ENCODE measurements around the gene PLEKHH1. TPM values are rescaled to one million over a fixed set of nuclear protein-coding genes. Genes with fewer than 3 reads are reported as not detected.

Gene PLEKHH1
- total RNA-seq, result 1 to 10 TPM; 2.3 to 5.3 TPM

- Histone ChIP-seq H3K27ac (peak within 1 kb of the TSS; percentile 52 to 62), H3K27me3 (no peaks in the 10 kb centered on the region), H3K36me3 (no peaks in the 10 kb centered on the region), H3K4me3 (peak within 1 kb of the TSS; percentile 71 to 75), H3K4me1 (peaks cover 0 to 13% of the 10 kb centered on the region in 2 donors), H3K9me3 (no peaks in the 10 kb centered on the region)
- peak; percentile 68 for DNase-seq (ENCODE audit: low spot score)
- TF ChIP-seq, protein P1, sequence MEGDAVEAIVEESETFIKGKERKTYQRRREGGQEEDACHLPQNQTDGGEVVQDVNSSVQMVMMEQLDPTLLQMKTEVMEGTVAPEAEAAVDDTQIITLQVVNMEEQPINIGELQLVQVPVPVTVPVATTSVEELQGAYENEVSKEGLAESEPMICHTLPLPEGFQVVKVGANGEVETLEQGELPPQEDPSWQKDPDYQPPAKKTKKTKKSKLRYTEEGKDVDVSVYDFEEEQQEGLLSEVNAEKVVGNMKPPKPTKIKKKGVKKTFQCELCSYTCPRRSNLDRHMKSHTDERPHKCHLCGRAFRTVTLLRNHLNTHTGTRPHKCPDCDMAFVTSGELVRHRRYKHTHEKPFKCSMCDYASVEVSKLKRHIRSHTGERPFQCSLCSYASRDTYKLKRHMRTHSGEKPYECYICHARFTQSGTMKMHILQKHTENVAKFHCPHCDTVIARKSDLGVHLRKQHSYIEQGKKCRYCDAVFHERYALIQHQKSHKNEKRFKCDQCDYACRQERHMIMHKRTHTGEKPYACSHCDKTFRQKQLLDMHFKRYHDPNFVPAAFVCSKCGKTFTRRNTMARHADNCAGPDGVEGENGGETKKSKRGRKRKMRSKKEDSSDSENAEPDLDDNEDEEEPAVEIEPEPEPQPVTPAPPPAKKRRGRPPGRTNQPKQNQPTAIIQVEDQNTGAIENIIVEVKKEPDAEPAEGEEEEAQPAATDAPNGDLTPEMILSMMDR (IDR thresholded peaks at IDR 0.05), result no peak
Measured at GRCh38 chr14:67532998-67533753, at the start of gene PLEKHH1. PLEKHH1 (plus strand) TSS chr14:67533290; CDS start chr14:67541868, 8,578 bp downstream.

DNA sequence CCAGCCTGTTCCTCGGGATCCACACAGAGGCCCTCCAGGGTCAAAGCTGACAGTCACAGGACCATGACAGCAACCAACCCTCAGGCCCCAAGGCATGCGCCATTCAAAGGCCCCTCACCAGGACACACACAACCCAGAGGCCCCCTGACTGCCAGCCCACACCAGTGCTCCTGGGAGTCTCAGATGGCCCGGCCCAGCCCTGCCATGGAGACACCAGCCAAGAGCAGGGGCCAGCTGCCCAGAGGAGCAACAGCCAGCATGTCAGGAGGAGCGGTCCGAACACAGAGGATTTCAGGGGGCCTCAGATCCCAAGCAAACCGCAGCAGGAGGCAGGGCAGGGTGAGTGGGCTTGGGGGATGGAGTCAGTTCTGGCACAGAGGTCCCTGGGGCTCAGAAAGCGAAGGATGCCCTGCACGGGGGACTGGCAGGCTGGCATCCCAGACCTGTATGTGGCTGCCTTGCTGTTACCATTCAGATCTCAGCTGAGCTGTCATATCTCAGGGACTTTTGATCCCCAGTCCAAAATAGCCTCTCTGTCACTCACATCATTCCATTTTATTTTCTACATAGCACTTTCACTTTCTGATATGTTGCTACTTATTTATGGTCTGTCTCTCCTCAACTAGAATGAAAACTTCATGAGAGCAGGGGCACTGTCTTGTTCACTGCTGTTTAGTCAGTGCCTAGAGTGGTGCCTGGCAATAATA, 49.4 kb upstream of the PLEKHH1 start:
- H3K4me3 ChIP-seq, result no peak overlapping the region
- TF ChIP-seq, protein P1 (IDR thresholded peaks at IDR 0.05), result no peak
- DNase-seq (ENCODE audit: low spot score), result no peak
- H3K4me1 ChIP-seq, result peaks cover 0 to 39% of the 10 kb centered on the region in 2 donors
- H3K27ac ChIP-seq, result peak overlapping the region; percentile 76 to 81
- no peaks in the 10 kb centered on the region for H3K9me3 ChIP-seq
- H3K36me3 ChIP-seq, result no peaks in the 10 kb centered on the region
- no peaks in the 10 kb centered on the region for H3K27me3 ChIP-seq

- Histone ChIP-seq H3K4me1 (peaks cover 0 to 44% of the 10 kb centered on the region in 2 donors), H3K27ac (peak overlapping the region in 1 of 2 donors; percentile 51), H3K9me3 (no peaks in the 10 kb centered on the region), H3K27me3 (no peaks in the 10 kb centered on the region), H3K36me3 (no peaks in the 10 kb centered on the region), H3K4me3 (no peak overlapping the region)
- TF ChIP-seq, protein P1 (IDR thresholded peaks at IDR 0.05), result no peak
- no peak for DNase-seq (ENCODE audit: low spot score)
Measured at GRCh38 chr14:67485501-67486095, 47.5 kb upstream of the PLEKHH1 start.

DNA sequence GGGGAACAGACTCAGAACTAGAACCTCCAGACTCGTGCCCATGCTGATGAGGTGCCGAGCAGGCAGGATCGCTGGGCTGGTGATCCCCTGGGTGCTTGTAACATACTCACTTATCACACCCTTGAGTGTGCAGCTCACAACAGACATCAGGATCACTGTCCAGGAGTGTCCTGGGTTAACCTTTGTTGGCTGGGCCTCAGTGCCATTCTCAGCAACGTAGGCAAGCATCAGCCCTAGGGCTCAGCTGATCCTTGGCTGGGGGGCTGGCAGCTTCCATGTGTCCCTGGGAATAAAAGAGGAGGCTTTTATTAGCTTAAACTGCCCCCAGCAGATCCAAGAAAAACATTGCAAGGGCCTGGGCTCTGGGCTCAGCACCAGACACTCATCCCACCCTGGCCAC, 46.2 kb upstream of the PLEKHH1 start:
- Histone ChIP-seq H3K27me3 (no peaks in the 10 kb centered on the region), H3K4me1 (peaks cover 0 to 44% of the 10 kb centered on the region in 2 donors), H3K36me3 (no peaks in the 10 kb centered on the region), H3K4me3 (no peak overlapping the region), H3K27ac (peak overlapping the region; percentile 60 to 67), H3K9me3 (no peaks in the 10 kb centered on the region)
- TF ChIP-seq, protein P1 (IDR thresholded peaks at IDR 0.05), result peak in 1 of 2 donors; percentile 42
- no peak for DNase-seq (ENCODE audit: low spot score)

DNA sequence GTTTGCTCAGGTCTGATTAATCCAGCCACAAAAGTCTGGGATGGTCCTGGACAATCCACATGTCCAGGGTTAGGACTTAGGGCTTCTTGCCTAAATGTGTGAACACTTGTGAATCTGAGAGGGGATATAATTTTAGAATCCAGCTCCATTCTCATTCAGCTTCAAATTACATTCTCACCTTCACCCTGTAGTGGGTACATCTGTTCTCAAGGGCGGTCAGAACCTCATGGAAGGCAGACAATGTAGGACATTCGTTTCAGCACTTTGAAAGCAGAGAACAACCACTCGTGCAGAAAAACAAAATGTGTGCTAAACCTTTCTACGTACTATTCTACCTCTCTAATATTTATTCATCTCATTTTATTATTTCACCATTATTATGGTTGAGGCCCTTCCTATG, 45.8 kb upstream of the PLEKHH1 start:
- H3K4me1 ChIP-seq, result peaks cover 0 to 44% of the 10 kb centered on the region in 2 donors
- peak overlapping the region; percentile 60 to 67 for H3K27ac ChIP-seq
- TF ChIP-seq, protein P1 (IDR thresholded peaks at IDR 0.05), result no peak

More for the DNA sequence above, 45.8 kb upstream of the PLEKHH1 start:
- Histone ChIP-seq H3K27me3 (no peaks in the 10 kb centered on the region), H3K4me3 (no peak overlapping the region), H3K9me3 (no peaks in the 10 kb centered on the region), H3K36me3 (no peaks in the 10 kb centered on the region)
- DNase-seq (ENCODE audit: low spot score), result no peak
